Adrenal gland (tissue), 12 donors: ENCODE measurements around the gene RASD1. TPM values are rescaled to one million over a fixed set of nuclear protein-coding genes. Genes with fewer than 3 reads are reported as not detected.
A peak's percentile ranks its signal among the peaks of the same experiment; 100 is the strongest.

Experiments
- DNase-seq, 7 donors: peaks; one replicate each; pipeline ENCODE4 v3.0.0-alpha.2; 2019 to 2020
- H3K27ac ChIP-seq, 5 donors: fragments of 200-600 bp; sonication (generic) in 4 of 5; 1 replicate in 3 of 5; 2 replicates in 2 of 5; pipeline versions ENCODE4 v1.5.1 to v1.8.0; 2016 to 2020; ENCODE audit warnings: mild to moderate bottlenecking in 1 of 5
- H3K27me3 ChIP-seq: fragments of 200-600 bp; 2 replicates; pipeline ENCODE4 v1.8.0; 2021
- H3K36me3 ChIP-seq, 2 donors: fragments of 200-600 bp; replicated peaks in 1 of 2; 1 replicate in 1 of 2; 2 replicates in 1 of 2; pipeline versions ENCODE4 v1.5.1 to v1.8.0; 2018 to 2022
- H3K4me1 ChIP-seq, 2 donors: fragments of 200-600 bp; replicated peaks in 1 of 2; 1 replicate in 1 of 2; 2 replicates in 1 of 2; pipeline versions ENCODE4 v1.5.1 to v1.8.0; 2018 to 2021
- H3K4me3 ChIP-seq, 4 donors: fragments of 200-600 bp; sonication (generic) in 3 of 4; one replicate each; pipeline ENCODE4 v1.5.1; 2016 to 2018
- H3K9me3 ChIP-seq, 3 donors: fragments of 200-600 bp; sonication (generic) in 1 of 3; replicated peaks in 1 of 3; 1 replicate in 2 of 3; 2 replicates in 1 of 3; pipeline versions ENCODE4 v1.5.1 to v1.8.0; 2016 to 2021
- CTCF ChIP-seq, 6 experiments: fragments of 450-650 bp in 4 of 6; fragments of 200-600 bp in 2 of 6; sonication (generic) in 1 of 6; IDR thresholded peaks; 1 replicate in 5 of 6; 2 replicates in 1 of 6; pipeline versions ENCODE4 v1.5.1 to v1.8.0; 2016 to 2021; ENCODE audit warnings: antibody characterized with exemption in 6 of 6, mild to moderate bottlenecking in 2 of 6, moderate library complexity in 1 of 6
- POLR2A ChIP-seq, 2 donors: fragments of 450-650 bp; IDR thresholded peaks; one replicate each; pipeline ENCODE4 v1.6.1; 2017; ENCODE audit warnings: antibody characterized with exemption in 2 of 2, mild to moderate bottlenecking in 2 of 2, moderate library complexity in 1 of 2
- WGBS, 4 donors: extraction: QIAGEN DNeasy Blood & Tissue Kit in 2 of 4; methylation state at CpG; one replicate each; pipeline versions ENCODE4 v1.1.5 to v1.1.7; 2013 to 2017; 5-methylcytosine and 5-hydroxymethylcytosine counted together
- intact Hi-C, 2 donors: fragments of 100-400 bp; cut with DNase I; formaldehyde crosslinking; loops; one replicate each; pipeline versions ENCODE4 v1.14.1 to v1.15.0; 2022 to 2023
- polyA plus RNA-seq, 3 donors: library from polyadenylated mRNA; stranded (reverse); fragments of 200-250 nt in 2 of 3; fragments of 350-450 nt in 1 of 3; fragmentation: Illumina TruSeq in 1 of 3; extraction: RNeasy Lipid Tissue Mini Kit (QIAGEN cat#74804) in 1 of 3; gene quantifications; one replicate each; pipeline ENCODE4 v1.2.3, GENCODE V29; 2013 to 2014
- total RNA-seq, 9 donors: library from RNA; depleted of rRNA in 4 of 9; stranded (reverse); fragments of >200 nt in 4 of 9; fragments of 120-200 nt in 1 of 9; fragmentation: NEBNext Ultra II Directional in 1 of 9; extraction: Animal tissue kit (Norgen Biotek cat#: 25700) in 1 of 9; gene quantifications; one replicate each; pipeline versions ENCODE4 v1.1.0 to v1.2.4, GENCODE V29; 2013 to 2023
- donor health status: healthy with polysubstance abuse.
- donor health status: Bipolar disorder and iron deficiency.
- donor health status: DM: yes; HTN: yes; CAD: no.
- donor health status: DM: no; HTN: no; CAD: no.
- donor health status: DM: no; HTN: no; CAD: no.
- donor health status: DM: yes; HTN: yes; CAD: no.

The RASD1 gene
- total and polyA plus RNA-seq, 12 donors = 4.5 to 134 (median 18.4) TPM

GRCh38 chr17:17495536-17496188, 533 bp downstream of the RASD1 start:
- Histone ChIP-seq H3K27me3 (no peaks in the 10 kb centered on the region), H3K27ac (peak overlapping the region; percentile 33 to 91 (median 59)), H3K36me3 (peaks cover 0 to 16% of the 10 kb centered on the region in 2 donors), H3K4me3 (peak overlapping the region in 2 of 4 donors; percentile 29 to 58), H3K4me1 (peaks cover 9 to 31% of the 10 kb centered on the region in 2 donors), H3K9me3 (no peaks in the 10 kb centered on the region)
- intact Hi-C loops = loop anchor here (2.0 to 5.0 kb wide), 4 partner anchors 19 to 145 kb away; partner anchors contain the start of gene MED9 (in 1 of the 2)
- WGBS, 4 donors = 0 to 4% (median 2%) methylated on average over 5 to 65 of the region's 65 CpGs
- DNase-seq = peak in 5 of 7 donors; percentile 12 to 47 (median 38)
- TF ChIP-seq POLR2A (IDR thresholded peaks at IDR 0.05) = no peak
- TF ChIP-seq CTCF (IDR thresholded peaks at IDR 0.05) = no peak

DNA sequence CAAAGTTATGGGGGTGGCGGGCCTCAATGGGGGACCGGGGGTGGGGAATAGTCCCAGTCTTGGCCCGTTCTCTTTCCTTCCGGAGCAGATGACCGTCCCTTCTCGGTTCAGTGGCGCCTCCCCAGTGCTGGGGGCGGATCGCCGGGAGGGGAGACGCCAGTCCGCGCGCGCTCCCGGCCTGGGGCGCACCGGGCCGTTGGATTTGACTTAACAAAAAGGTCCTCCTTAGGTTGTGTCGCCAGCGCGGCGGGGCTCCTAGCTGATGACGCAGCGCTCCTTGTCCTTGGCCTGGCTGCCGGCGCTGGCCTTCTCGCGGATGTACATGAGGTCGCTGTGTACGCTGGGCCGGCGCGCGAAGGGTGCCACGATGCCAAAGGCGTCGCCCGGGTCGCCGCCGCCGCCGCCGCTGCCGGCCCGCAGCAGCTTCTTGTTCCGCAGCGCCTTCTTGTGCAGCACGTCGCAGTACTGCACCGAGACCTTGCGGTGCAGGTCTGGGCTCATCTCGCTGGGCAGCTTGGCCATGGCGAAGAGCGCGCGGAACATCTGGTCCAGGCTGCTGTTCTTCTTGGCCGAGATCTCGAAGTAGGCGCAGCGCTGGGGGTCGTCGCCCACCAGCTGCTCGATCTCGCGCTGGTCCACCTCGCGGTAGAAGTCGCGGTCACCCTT, 1.2 kb downstream of the RASD1 start:
- TF ChIP-seq CTCF (IDR thresholded peaks at IDR 0.05) = no peak
- no peak for TF ChIP-seq POLR2A (IDR thresholded peaks at IDR 0.05)
- H3K4me1 ChIP-seq = peaks cover 9 to 31% of the 10 kb centered on the region in 2 donors
- peak overlapping the region in 2 of 4 donors; percentile 29 to 58 for H3K4me3 ChIP-seq
- H3K9me3 ChIP-seq = no peaks in the 10 kb centered on the region
- H3K36me3 ChIP-seq = peaks cover 0 to 16% of the 10 kb centered on the region in 2 donors
- no peaks in the 10 kb centered on the region for H3K27me3 ChIP-seq
- H3K27ac ChIP-seq = peak overlapping the region; percentile 7 to 91 (median 33)
- intact Hi-C loops = loop anchor here (2.0 to 5.0 kb wide), 3 partner anchors 18 to 143 kb away; partner anchors contain the start of gene MED9 (in 1 of the 2)
- WGBS, 4 donors = 0 to 9% (median 2%) methylated on average over 1 to 71 of the region's 71 CpGs
- DNase-seq = peak; percentile 56 to 85 (median 67)

GRCh38 chr17:17494499-17494869, 1.7 kb downstream of the RASD1 start:
- WGBS, 4 donors = 25 to 35% (median 31%) methylated on average over 10 to 14 of the region's 14 CpGs

More at GRCh38 chr17:17494499-17494869, 1.7 kb downstream of the RASD1 start:
- peak in 5 of 7 donors; percentile 42 to 76 (median 50) for DNase-seq
- TF ChIP-seq POLR2A (IDR thresholded peaks at IDR 0.05) = no peak
- TF ChIP-seq CTCF (IDR thresholded peaks at IDR 0.05) = no peak
- intact Hi-C loops = loop anchor here in 1 of 2 donors (2.0 kb wide), 2 partner anchors 18 to 140 kb away; partner anchors contain the start of gene MED9
- Histone ChIP-seq H3K9me3 (no peaks in the 10 kb centered on the region), H3K27me3 (no peaks in the 10 kb centered on the region), H3K4me3 (peak overlapping the region in 2 of 4 donors; percentile 0 to 58), H3K36me3 (peaks cover 0 to 16% of the 10 kb centered on the region in 2 donors), H3K4me1 (peaks cover 9 to 31% of the 10 kb centered on the region in 2 donors), H3K27ac (peak overlapping the region in 4 of 5 donors; percentile 7 to 91 (median 54))
